K562 (cell line): ENCODE data around the gene TMEM208. TPM values are rescaled to one million over a fixed set of nuclear protein-coding genes. Genes with fewer than 3 reads are reported as not detected.

Source experiments
- CHCHD3 ChIP-seq: fragments of 250-450 bp; sonication (Bioruptor Pico); IDR thresholded peaks from 2 replicates; pipeline ENCODE4 v2.1.2; 2022; ENCODE audit warnings: mild to moderate bottlenecking
- DACH1 ChIP-seq: fragments of 450-650 bp; IDR thresholded peaks from 2 replicates; pipeline ENCODE4 v1.6.1; 2018; ENCODE audit not compliant: partially characterized antibody
- ELF2 ChIP-seq: fragments of 250-450 bp; sonication (Bioruptor Pico); IDR thresholded peaks from 2 replicates; pipeline ENCODE4 v1.5.0; 2021; ENCODE audit warnings: mild to moderate bottlenecking
- ESRRB ChIP-seq: fragments of 250-450 bp; sonication (Bioruptor Pico); IDR thresholded peaks from 2 replicates; pipeline ENCODE4 v1.5.0; 2020; ENCODE audit warnings: mild to moderate bottlenecking, moderate library complexity, borderline replicate concordance
- ETV1 ChIP-seq: fragments of 450-650 bp; conservative IDR thresholded peaks from 2 replicates; pipeline ENCODE4 v1.6.1; 2016; ENCODE audit warnings: missing genetic modification characterization, control low read depth, low read depth, missing compliant biosample characterization
- GTF2F1 ChIP-seq: IDR thresholded peaks from 2 replicates; pipeline ENCODE4 v1.6.1; 2011; ENCODE audit warnings: low read depth, low read length, improper control_type of control experiment
- PRPF4 ChIP-seq: fragments of 200-400 bp; formaldehyde crosslinking; IDR thresholded peaks from one replicate; pipeline ENCODE4 v1.6.1; 2017; ENCODE audit warnings: low read length, low read depth, mild to moderate bottlenecking; ENCODE audit not compliant: insufficient read depth, poor library complexity, severe bottlenecking
- RUNX1 ChIP-seq: sonication (generic); IDR thresholded peaks from 2 replicates; pipeline ENCODE4 v1.6.1; 2016; ENCODE audit warnings: antibody characterized with exemption, low read depth
- SUPT5H ChIP-seq: fragments of 450-650 bp; IDR thresholded peaks from 2 replicates; pipeline ENCODE4 v1.6.1; 2016
- TFAM ChIP-seq: fragments of 250-450 bp; sonication (Bioruptor Pico); conservative IDR thresholded peaks from 2 replicates; pipeline ENCODE4 v1.5.0; 2021; ENCODE audit warnings: mild to moderate bottlenecking, moderate library complexity
- ZNF589 ChIP-seq: fragments of 200-800 bp; sonication (Bioruptor generic); IDR thresholded peaks from 2 replicates; pipeline ENCODE4 v1.6.1; 2016; ENCODE audit warnings: low read depth, missing genetic modification characterization, missing compliant biosample characterization
- ZNF655 ChIP-seq: fragments of 250-450 bp; sonication (Bioruptor Pico); IDR thresholded peaks from 2 replicates; pipeline ENCODE4 v1.5.0; 2021
- polyA plus RNA-seq, 8 experiments: library from polyadenylated mRNA; depleted of rRNA in 4 of 8; stranded (reverse) in 5 of 8; unstranded in 3 of 8; fragments of >200 nt; fragmentation: Nextera tagmentation in 2 of 8; fragmentation: Illumina TruSeq in 1 of 8; extraction: Ambion mirVana in 2 of 8; extraction: Trizol in 1 of 8; gene quantifications; 2 replicates each; pipeline versions ENCODE4 v1.2.1 to v1.2.3, GENCODE V29; 2011 to 2014; ENCODE audit warnings: inconsistent platforms in 1 of 8, missing spikeins in 1 of 8
- total RNA-seq, 7 experiments: library from RNA; depleted of rRNA in 6 of 7; stranded (reverse); fragments of >200 nt in 6 of 7; fragmentation: Illumina TruSeq in 2 of 7; extraction: Trizol in 2 of 7; gene quantifications; 2 replicates each; pipeline versions ENCODE4 v1.2.1 to v1.2.3, GENCODE V29; 2011 to 2021; ENCODE audit warnings: low replicate concordance in 1 of 7

Gene TMEM208
- total and polyA plus RNA-seq, 9 of the 15 experiments (the other 6 are each of a cell fraction or from before 2014, with no cell fraction given) = 31.8 to 239 (median 54.3) TPM

DNA sequence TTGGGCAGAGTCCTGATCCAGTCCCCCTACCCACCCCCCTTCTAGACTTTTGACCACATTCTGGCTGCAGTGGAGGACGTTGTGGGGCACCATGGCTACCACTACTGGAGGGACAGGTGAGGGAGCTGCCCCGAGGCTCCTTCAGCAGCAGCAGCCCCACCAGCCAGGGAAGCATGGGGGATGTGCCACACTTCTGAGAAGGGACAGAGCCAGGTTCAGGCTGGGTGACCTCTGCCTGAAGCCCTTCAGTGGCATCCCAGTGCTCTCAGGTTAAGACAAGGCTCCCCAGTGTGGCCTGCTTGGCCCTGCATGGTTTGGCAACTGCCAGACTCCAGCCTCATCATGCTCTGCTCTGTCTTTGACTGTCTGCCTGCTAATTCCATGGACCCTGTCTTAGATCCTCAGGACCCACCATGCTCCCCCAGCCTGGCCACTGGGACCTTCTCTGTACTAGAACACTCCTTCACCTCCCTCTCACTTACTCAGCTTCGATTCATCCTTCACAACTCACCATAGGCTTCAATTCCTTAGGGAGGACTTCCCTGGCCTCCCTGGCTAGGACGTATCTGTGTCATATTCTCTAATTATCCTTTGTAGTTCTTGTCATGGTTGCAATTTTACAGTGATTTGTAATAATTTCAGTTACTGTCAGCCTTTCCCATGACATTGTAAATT, 30.7 kb downstream of the TMEM208 start (continued):
- TF ChIP-seq ZNF655 (CRISPR knock-in tag) (no peak), CHCHD3 (CRISPR knock-in tag) (no peak), ESRRB (CRISPR knock-in tag) (no peak), TFAM (CRISPR knock-in tag) (no peak), GTF2F1 (no peak), ETV1 (tag) (no peak), PRPF4 (no peak), ZNF589 (CRISPR knock-in tag) (no peak), DACH1 (no peak), ELF2 (CRISPR knock-in tag) (no peak), SUPT5H (no peak), RUNX1 (no peak)
